NOMO-1 treated with dmso at 0.1 percent for 144 hours (cell line): ENCODE data around the gene ACMSD.
A peak's percentile ranks its signal among the peaks of the same experiment; 100 is the strongest.
"Not testable (repeated sequence)": the region's sequence is repeated elsewhere in the genome, so short reads cannot be mapped to it uniquely, and the experiment has no call there.

ENCODE experiments used
- DNase-seq: peaks from one replicate; lab custom pipeline; 2025; ENCODE audit not compliant: unreplicated experiment; lab: John Stamatoyannopoulos, UW

Gene ACMSD

DNA sequence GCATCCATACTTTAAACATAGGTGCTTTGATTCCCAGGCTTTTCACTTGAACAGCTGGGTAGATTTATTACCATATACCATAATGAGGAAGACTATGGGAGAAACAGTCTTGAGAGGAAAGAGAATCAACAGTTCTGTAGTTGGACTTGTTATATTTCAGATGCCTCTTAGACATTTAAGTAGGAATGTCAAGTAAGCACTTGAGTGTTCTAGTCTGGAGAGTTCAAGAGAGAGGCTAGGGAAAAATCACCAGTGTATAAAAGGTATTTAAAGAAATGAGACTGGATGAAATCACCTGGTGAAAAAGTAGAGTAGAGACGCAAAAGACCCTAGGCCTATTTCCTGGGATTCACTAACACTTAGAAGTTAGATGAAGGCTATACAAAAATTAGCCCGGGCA lies 66.8 kb downstream of the ACMSD start:
- no peak for DNase-seq

GRCh38 chr2:134906726-134907125 lies 68.3 kb downstream of the ACMSD start:
- no peak for DNase-seq

GRCh38 chr2:134907441-134908116 lies 69.2 kb downstream of the ACMSD start:
- DNase-seq: not testable (repeated sequence)

DNA sequence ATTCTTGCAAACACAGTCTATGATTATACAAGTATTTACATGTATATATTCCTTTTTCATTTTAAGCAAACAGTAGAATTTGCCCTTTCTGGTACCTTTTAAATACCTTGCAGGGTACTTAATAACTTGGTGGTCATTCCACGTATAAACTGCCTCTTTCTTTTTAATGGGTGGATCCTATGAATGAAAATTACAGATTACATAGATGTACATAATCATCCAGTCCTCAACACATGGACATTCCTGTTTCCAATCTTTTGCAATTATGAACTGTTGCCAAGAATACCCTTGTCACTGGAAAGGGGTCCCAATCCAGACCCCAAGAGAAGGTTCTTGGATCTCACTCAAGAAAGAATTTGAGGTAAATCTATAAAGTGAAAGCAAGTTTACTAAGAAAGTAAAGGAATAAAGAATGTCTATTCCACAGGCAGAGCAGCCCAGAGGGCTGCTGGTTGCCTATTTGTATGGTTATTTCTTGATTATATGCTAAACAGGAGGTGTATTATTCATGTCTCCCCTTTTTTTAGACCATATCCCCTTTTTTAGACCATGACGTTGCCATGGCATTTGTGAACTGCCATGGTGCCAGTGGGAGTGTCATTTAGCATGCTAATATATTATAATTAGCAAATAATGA lies 72.5 kb downstream of the ACMSD start:
- no peak for DNase-seq

DNA sequence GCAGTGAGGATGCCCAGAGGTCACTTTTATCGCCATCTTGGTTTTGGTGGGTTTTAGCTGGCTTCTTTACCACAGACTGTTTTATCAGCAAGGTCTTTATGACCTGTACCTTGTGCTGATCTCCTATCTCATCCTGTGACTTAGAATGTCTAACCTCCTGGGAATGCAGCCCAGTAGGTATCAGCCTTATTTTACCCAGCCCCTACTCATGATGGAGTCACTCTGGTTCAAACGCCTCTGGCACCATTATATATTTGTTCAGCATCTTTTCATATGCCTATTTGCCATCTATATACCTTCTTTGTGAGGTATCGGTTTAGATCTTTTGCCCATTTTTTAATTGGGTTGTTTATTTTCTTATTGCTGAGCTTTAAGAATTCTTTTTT lies 73.0 kb downstream of the ACMSD start:
- no peak for DNase-seq

DNA sequence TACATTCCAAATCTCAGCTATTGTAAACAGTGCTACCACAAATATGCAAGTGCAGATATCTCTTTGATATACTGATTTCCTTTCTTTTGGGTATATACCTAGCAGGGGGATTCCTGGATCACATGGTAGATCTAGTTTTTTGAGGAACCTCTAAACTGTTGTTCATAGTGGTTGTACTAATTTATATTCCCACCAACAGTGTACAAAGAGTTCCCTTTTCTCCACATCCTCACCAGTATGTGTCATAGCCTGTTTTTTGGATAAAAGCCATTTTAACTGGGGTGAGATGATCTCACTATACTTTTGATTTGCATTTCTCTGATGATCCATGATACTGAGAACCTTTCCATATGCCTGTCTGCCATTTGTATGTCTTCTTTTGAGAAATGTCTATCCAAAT lies 73.9 kb downstream of the ACMSD start:
- no peak for DNase-seq

DNA sequence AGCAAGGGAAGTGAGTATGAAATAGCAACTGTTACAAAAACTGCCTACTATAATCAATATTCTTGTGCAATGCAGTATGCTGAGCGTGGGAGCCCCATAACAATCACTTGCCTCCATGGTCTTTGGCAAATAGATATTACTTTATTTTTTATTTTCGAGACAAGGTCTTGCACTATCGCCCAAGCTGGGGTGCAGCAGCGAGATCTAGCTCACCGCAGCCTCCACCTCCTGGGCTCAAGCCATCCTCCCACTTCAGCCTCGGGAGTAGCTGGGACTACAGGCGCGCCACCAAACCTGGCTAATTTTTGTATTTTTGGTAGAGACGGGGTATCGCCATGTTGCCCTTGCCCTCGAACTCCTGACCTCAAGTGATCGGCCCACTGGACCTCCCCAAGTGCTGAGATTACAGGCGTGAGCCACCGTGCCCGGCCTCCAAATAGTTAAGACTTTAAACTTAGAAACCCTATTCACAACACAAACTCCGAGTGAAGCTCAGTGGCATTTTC lies 79.0 kb downstream of the ACMSD start:
- no peak for DNase-seq

GRCh38 chr2:134917888-134918525 lies 79.6 kb downstream of the ACMSD start:
- peak; percentile 99 for DNase-seq

DNA sequence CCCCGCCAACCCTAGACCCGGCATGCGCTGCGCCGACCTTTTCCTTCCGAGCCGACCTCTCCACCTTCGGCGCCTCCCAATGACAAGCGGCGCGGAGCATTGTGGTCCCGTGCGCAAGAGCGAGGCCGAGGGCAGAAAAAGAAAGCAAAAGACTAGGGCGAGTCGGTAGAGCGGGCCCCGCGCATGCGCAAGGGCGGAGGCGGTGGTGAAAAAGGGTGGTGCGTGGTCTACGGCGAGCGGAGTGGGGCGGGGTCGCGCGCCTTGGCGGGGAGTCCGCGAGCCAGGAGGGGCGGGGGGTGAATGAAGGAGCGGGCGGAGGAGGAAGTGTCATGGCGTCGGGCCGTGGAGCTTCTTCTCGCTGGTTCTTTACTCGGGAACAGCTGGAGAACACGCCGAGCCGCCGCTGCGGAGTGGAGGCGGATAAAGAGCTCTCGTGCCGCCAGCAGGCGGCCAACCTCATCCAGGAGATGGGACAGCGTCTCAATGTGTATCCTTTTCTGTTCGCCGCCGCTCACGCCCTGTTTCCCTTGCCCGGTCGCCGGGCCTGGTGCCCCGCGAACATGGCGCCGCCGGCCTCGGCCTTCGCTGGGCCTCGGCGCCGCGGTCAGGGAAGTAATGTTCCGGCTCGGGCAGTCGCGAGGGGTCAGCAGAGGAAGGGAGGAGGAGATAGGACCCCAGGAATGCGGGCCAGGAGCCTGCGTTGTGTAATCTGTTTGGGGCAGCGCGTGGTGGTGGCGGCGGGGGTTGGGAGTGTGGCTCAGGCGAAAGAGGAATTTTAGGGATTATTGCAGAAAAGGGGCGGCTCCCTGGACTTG lies 80.3 kb downstream of the ACMSD start, which contains the start of gene CCNT2:
TSS of gene CCNT2 (plus strand) at position 297 of the 815 bp plus-strand sequence. CDS start at position 330, 33 bp downstream.
- DNase-seq: peak; percentile 99

DNA sequence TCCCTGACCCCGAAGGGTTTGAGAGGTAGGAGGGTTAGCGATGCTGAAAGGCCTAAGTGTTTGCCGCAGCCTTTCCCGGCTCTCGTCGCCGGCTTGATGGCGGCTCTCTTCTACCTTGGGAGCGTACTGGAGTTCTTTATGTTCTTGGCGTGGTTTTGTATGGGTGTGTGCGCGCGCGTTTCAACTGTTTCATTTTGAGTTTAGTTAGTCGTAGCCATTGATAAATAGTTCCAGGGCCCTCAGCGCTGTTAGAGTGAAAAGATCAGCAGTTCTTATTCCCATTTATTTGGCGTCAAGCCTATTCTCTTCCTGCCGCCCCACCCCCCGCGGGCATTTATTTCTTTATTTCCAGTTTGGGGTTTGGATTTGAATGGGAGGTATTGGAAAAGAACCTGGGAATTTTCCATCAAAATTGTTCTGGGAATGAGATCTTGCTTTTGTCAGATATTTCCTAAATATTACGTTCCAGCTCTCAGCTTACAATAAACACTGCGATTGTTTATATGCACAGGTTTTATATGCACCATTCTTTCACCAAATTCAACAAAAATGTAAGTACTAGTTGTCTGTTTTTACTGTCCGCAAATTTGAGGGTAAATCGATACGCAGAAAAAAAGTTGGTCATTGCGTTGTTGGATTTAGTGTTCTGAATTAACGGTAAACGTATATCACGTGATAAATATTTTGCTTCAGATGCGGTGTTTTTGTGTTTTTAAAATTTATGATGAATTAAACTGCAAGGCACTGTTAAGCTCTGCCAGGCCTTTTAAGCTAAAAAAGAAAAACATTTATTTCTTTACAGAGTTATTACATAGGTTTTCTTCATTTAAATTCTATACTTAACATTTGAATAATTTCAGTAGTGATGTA lies 81.2 kb downstream of the ACMSD start:
- DNase-seq: no peak

DNA sequence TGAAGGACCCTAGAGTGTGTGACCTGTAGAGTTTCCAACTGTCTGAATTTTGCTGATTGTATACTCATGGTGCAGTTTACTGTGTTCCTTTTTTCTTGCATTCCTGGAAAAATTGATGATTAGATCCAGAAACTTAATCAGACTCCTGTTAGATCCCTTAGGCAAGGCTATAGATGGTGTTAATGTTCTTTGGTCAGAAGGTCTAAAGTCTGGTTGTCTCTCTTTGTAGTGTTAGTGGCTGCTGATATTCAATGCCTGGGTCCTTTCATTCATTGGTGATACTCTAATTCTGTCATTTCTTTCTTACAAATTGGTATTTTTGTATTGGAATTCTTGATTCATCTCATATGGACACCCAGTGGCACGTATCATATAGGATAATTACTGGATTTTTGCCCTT lies 86.5 kb downstream of the ACMSD start:
- no peak for DNase-seq

DNA sequence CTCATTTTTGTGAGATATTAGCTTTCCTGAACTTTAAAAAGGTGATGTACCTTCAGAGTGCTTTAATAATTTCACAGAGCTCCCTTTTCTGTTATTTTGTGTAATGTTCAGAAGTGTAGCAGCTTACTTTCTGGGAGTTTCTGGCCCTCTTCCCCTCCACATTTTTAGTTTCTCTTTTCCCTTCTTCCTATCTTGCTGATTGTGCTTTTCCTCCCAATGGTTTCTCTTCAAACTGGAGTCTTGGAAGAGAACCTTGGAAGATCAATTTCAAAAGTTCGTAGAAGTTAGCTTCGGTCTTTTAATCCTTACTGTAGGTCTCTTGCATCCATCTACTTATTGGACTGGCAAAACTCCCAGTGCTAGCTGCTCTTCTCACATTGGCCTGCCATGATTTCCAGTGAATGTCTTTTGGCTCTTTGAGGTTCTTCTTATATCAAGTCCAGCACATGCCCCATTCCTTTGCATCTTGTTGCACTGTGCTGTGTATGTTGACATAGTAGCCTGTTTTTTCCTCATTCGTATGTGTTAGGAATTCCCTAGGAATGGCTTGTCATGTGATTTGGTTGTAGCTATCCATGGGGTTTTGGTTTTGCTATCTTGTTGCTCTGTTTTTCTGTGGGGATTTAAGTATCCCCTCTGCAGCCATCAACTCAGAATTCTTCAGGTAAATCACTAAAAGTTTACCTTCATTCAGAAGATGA lies 88.0 kb downstream of the ACMSD start:
- DNase-seq: no peak

DNA sequence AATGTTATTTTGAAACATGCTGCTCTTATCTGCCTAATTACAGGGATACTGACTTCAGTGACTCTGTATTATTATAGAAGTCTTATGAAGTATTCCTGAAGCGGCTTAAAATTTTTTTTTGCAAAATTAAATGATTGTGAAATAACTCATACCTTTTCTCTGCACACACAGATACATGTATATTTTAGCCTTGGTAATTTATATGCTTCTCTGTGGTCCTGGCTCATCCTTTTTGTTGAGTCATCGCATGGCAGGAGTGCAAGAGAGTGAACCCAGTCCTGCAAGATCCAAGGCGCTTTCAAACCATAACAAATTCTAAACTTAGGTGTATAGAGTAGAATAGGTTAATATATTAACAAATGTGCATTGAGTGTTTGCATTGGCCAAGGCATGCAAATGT lies 88.8 kb downstream of the ACMSD start:
- no peak for DNase-seq

GRCh38 chr2:134932864-134933526 lies 94.6 kb downstream of the ACMSD start:
- no peak for DNase-seq

DNA sequence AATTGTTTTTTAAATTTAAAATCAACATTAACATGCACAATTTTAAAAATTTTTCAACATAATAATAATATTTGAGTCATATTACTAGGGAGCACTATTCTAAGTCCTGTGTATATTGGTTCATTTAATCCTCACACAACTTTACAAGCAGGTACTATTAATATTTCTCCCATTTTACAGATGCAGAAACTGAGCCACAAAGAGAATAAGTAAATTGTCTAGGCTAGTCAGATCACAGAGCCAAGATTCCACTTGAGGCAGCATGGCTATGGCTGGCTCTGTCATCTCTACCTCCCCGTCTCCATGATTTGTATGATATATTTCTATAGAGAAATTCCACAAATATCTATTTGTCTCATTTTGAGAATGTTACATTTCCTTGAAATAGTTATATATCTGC lies 95.3 kb downstream of the ACMSD start:
- DNase-seq: no peak

DNA sequence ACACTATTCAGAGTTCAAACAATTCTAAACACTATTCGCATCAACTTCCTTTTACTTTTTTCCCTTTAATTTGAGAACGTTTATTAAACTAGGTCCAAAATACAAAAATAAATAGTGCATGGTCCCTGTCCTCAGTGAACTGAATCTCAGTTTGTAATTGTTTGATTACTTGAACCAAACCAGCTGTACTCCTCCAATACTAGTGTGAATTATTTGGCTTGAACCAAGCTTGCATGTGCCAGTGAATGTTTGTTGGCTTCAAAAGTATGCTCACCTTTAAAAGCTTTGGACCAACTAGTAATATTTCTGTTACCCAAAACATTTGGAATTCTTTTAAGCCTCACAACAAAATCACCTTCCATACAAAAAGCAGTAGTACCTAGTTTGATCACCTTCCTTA lies 95.7 kb downstream of the ACMSD start:
- no peak for DNase-seq

- no peak for DNase-seq
Observed at GRCh38 chr2:134934641-134935040, 96.2 kb downstream of the ACMSD start.

- DNase-seq: no peak
Observed at GRCh38 chr2:134936691-134937090, 98.3 kb downstream of the ACMSD start.

- peak; percentile 5 for DNase-seq
Observed at GRCh38 chr2:134943540-134943939, 105.1 kb downstream of the ACMSD start.
